Liver (tissue), 9 donors: Measurements from ENCODE around the gene RAB27A. TPM values are rescaled to one million over a fixed set of nuclear protein-coding genes. Genes with fewer than 3 reads are reported as not detected.

Experiments
- DNase-seq: peaks from one replicate; pipeline ENCODE4 v3.0.0-alpha.2; 2017; ENCODE audit warnings: low spot score
- H3K27ac ChIP-seq, 2 donors: one replicate each; pipeline ENCODE4 v1.7.0; 2013; ENCODE audit warnings: inconsistent platforms in 2 of 2, low read length in 2 of 2, control low read depth in 1 of 2, low read depth in 1 of 2, mild to moderate bottlenecking in 1 of 2
- H3K27me3 ChIP-seq, 4 donors: one replicate each; pipeline versions ENCODE4 v1.6.1 to v1.7.0; 2013; ENCODE audit warnings: low read length in 3 of 4, inconsistent platforms in 1 of 4, mild to moderate bottlenecking in 1 of 4, moderate library complexity in 1 of 4; ENCODE audit not compliant: control insufficient read depth in 4 of 4, insufficient read depth in 4 of 4
- H3K36me3 ChIP-seq, 4 donors: one replicate each; pipeline versions ENCODE4 v1.6.1 to v1.7.0; 2013; ENCODE audit warnings: low read length in 3 of 4, mild to moderate bottlenecking in 3 of 4, low read depth in 1 of 4, moderate library complexity in 1 of 4; ENCODE audit not compliant: control insufficient read depth in 4 of 4, insufficient read depth in 3 of 4
- H3K4me1 ChIP-seq, 4 donors: one replicate each; pipeline versions ENCODE4 v1.6.1 to v1.7.0; 2013; ENCODE audit warnings: low read length in 3 of 4, mild to moderate bottlenecking in 3 of 4, moderate library complexity in 1 of 4; ENCODE audit not compliant: control insufficient read depth in 4 of 4, insufficient read depth in 4 of 4
- H3K4me3 ChIP-seq, 3 donors: one replicate each; pipeline versions ENCODE4 v1.6.1 to v1.7.0; 2013; ENCODE audit warnings: low read length in 3 of 3, control low read depth in 1 of 3, low read depth in 1 of 3, mild to moderate bottlenecking in 1 of 3
- H3K9ac ChIP-seq, 2 donors: one replicate each; pipeline ENCODE4 v1.7.0; 2013; ENCODE audit warnings: low read length in 2 of 2, mild to moderate bottlenecking in 2 of 2, moderate library complexity in 2 of 2, control low read depth in 1 of 2, low read depth in 1 of 2
- H3K9me3 ChIP-seq, 4 donors: one replicate each; pipeline versions ENCODE4 v1.6.1 to v1.7.0; 2013; ENCODE audit warnings: low read length in 3 of 4; ENCODE audit not compliant: control insufficient read depth in 4 of 4
- ATF3 ChIP-seq: IDR thresholded peaks from 2 replicates; pipeline ENCODE4 v1.6.1; 2016; ENCODE audit warnings: antibody characterized with exemption
- CTCF ChIP-seq: fragments of 150-350 bp; IDR thresholded peaks from 2 replicates; pipeline ENCODE4 v1.5.1; 2017; ENCODE audit warnings: improper control_type of control experiment, low read depth, low read length; ENCODE audit not compliant: missing input control
- EGR1 ChIP-seq, 2 donors: IDR thresholded peaks; 2 replicates each; pipeline ENCODE4 v1.6.1; 2016 to 2018; ENCODE audit warnings: antibody characterized with exemption in 2 of 2, low read depth in 2 of 2
- FOXA1 ChIP-seq: IDR thresholded peaks from 2 replicates; pipeline ENCODE4 v1.6.1; 2016; ENCODE audit warnings: antibody characterized with exemption
- FOXA2 ChIP-seq: IDR thresholded peaks from 2 replicates; pipeline ENCODE4 v1.6.1; 2016; ENCODE audit warnings: antibody characterized with exemption
- GABPA ChIP-seq, 2 donors: IDR thresholded peaks in 1 of 2; conservative IDR thresholded peaks in 1 of 2; 2 replicates each; pipeline ENCODE4 v1.6.1; 2016; ENCODE audit warnings: antibody characterized with exemption in 2 of 2, mild to moderate bottlenecking in 1 of 2, moderate library complexity in 1 of 2
- HNF4A ChIP-seq, 2 donors: conservative IDR thresholded peaks; 2 replicates each; pipeline ENCODE4 v1.6.1; 2016; ENCODE audit warnings: antibody characterized with exemption in 2 of 2, mild to moderate bottlenecking in 2 of 2
- HNF4G ChIP-seq: IDR thresholded peaks from 2 replicates; pipeline ENCODE4 v1.6.1; 2016; ENCODE audit warnings: antibody characterized with exemption
- JUND ChIP-seq, 2 donors: IDR thresholded peaks; 2 replicates each; pipeline ENCODE4 v1.6.1; 2016; ENCODE audit warnings: antibody characterized with exemption in 2 of 2
- RAD21 ChIP-seq, 2 donors: IDR thresholded peaks; 2 replicates each; pipeline ENCODE4 v1.6.1; 2016; ENCODE audit warnings: antibody characterized with exemption in 2 of 2, mild to moderate bottlenecking in 2 of 2
- REST ChIP-seq: IDR thresholded peaks from 2 replicates; pipeline ENCODE4 v1.6.1; 2016; ENCODE audit warnings: antibody characterized with exemption, mild to moderate bottlenecking
- RXRA ChIP-seq, 2 donors: IDR thresholded peaks; 2 replicates each; pipeline ENCODE4 v1.6.1; 2017 to 2018; ENCODE audit warnings: antibody characterized with exemption in 2 of 2, mild to moderate bottlenecking in 1 of 2
- SP1 ChIP-seq: IDR thresholded peaks from 2 replicates; pipeline ENCODE4 v1.6.1; 2018; ENCODE audit warnings: antibody characterized with exemption, mild to moderate bottlenecking
- TAF1 ChIP-seq: conservative IDR thresholded peaks from 2 replicates; pipeline ENCODE4 v1.6.1; 2016; ENCODE audit warnings: antibody characterized with exemption, mild to moderate bottlenecking
- YY1 ChIP-seq: IDR thresholded peaks from 2 replicates; pipeline ENCODE4 v1.6.1; 2016; ENCODE audit warnings: antibody characterized with exemption, mild to moderate bottlenecking
- WGBS: extraction: QIAGEN DNeasy Blood & Tissue Kit; methylation state at CpG from one replicate; pipeline ENCODE4 v1.1.7; 2013; 5-methylcytosine and 5-hydroxymethylcytosine counted together
- polyA plus RNA-seq, 2 donors: library from polyadenylated mRNA; stranded (reverse) in 1 of 2; unstranded in 1 of 2; fragments of 200-250 nt in 1 of 2; fragments of >200 nt in 1 of 2; fragmentation: Nextera tagmentation in 1 of 2; extraction: Ambion mirVana in 1 of 2; gene quantifications; one replicate each; pipeline versions ENCODE4 v1.2.1 to v1.2.3, GENCODE V29; 2013 to 2015
- total RNA-seq, 2 donors: library from RNA; depleted of rRNA; stranded (reverse); fragments of >200 nt; gene quantifications; one replicate each; pipeline ENCODE4 v1.2.3, GENCODE V29; 2014
- donor health status: healthy.
- donor health status: healthy.
- donor health status: healthy.
- donor health status: healthy.
- donor health status: healthy.

RAB27A gene
- total and polyA plus RNA-seq, 4 donors = 6.4 to 30.8 (median 24.9) TPM

GRCh38 chr15:55248895-55249294 lies 40.7 kb downstream of the RAB27A start:
- no peaks in the 10 kb centered on the region for H3K27me3 ChIP-seq
- no peaks in the 10 kb centered on the region for H3K9me3 ChIP-seq
- 80% methylated on average over 1 of the region's 1 CpG for WGBS
- peaks cover 12 to 40% (median 23%) of the 10 kb centered on the region in 4 donors for H3K4me1 ChIP-seq
- H3K36me3 ChIP-seq = no peaks in the 10 kb centered on the region
- no peak for DNase-seq
- no peak overlapping the region for H3K27ac ChIP-seq
- no peak overlapping the region for H3K4me3 ChIP-seq
- no peak overlapping the region for H3K9ac ChIP-seq
- TF ChIP-seq HNF4G (no peak), RAD21 (IDR thresholded peaks at IDR 0.05) (no peak), ATF3 (no peak), YY1 (no peak), HNF4A (conservative IDR thresholded peaks at IDR 0.05) (no peak), JUND (IDR thresholded peaks at IDR 0.05) (no peak), EGR1 (IDR thresholded peaks at IDR 0.05; ENCODE audit: low read depth in 2 of 2) (no peak), GABPA (IDR thresholded peaks at IDR 0.05 in 1 of 2, conservative IDR thresholded peaks at IDR 0.05 in 1 of 2) (no peak), REST (no peak), TAF1 (no peak)

- Histone ChIP-seq H3K9ac (no peak overlapping the region), H3K36me3 (no peaks in the 10 kb centered on the region), H3K9me3 (no peaks in the 10 kb centered on the region), H3K27me3 (no peaks in the 10 kb centered on the region), H3K4me3 (no peak overlapping the region), H3K4me1 (peaks cover 12 to 40% (median 23%) of the 10 kb centered on the region in 4 donors), H3K27ac (no peak overlapping the region)
- no peak for DNase-seq
- no peak for TF ChIP-seq HNF4A (conservative IDR thresholded peaks at IDR 0.05)
- no peak for TF ChIP-seq CTCF
- no peak for TF ChIP-seq FOXA1
- no peak for TF ChIP-seq ATF3
- TF ChIP-seq RXRA (IDR thresholded peaks at IDR 0.05) = no peak
- TF ChIP-seq FOXA2 = no peak
- TF ChIP-seq SP1 = no peak
- 90% methylated on average over 7 of the region's 7 CpGs for WGBS
Observed at GRCh38 chr15:55247766-55248427, 41.7 kb downstream of the RAB27A start.
